HG02852 (cell line): ENCODE results near the gene SGTA.
"Not testable (repeated sequence)": the region's sequence is repeated elsewhere in the genome, so short reads cannot be mapped to it uniquely, and the experiment has no call there.

Experiments
- ATAC-seq: cut with Tn5 transposase; IDR thresholded peaks from one replicate; pipeline ENCODE4 v1.9.1; 2021; ENCODE audit warnings: mild to moderate bottlenecking, moderate library complexity; ENCODE audit not compliant: unreplicated experiment

Gene SGTA

DNA sequence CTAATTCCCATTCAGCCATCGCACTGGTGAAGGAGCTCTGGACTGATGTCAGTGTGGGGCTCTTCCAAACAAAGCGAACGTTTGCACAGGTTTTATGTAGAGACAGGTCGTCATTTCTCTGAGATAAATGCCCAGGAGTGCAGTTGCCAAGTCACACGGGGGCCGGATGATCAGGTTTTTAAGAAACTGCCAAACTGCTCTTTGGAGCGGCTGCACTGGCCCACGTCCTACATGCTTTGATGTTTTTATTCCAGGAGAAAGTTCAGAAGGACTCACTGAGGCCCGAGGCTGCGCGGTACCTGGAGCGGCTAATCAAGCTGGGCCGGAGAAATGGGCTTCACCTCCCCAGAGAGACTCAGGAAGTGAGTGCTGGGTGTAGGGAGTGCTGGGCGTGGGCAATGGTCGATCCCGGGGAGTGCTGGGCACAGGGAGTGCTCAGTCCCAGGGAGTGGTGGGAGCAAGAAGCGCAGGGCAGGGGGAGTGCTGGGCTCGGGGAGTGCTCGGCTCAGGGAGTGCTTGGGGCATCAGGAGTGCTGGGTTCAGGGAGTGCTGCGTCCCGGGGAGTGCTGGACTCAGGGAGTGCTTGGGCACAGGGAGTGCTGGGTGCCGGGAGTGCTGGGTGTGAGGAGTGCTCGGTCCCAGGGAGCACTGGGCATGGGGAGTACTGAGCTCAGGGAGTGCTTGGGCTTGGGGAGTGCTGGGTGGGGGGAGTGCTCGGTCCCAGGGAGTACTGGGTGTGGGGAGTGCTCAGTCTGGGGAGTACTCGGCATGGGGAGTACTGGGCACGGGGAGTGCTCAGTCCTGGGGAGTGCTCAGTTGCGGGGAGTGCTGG is 13.0 kb upstream of the SGTA start:
- no peak for ATAC-seq

GRCh38 chr19:2793577-2793976 is 10.5 kb upstream of the SGTA start:
- ATAC-seq = no peak

GRCh38 chr19:2793126-2793525 is 10.1 kb upstream of the SGTA start:
- ATAC-seq = no peak

DNA sequence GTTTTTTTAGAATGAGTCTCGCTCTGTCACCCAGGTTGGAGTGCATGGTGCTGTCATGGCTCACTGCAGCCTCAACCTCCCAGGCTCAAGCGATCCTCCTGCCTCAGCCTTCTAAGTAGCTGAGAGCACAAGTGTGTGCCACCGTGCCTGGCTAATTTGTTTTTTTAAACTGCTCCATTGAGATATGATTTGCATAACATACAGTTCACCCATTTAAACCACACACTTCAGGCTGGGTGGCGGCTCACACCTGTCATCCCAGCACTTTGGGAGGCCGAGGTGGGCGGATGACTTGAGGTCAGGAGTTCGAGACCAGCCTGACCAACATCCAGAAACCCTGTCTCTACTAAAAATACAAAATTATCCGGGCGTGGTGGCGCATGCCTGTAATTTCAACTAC is 9.6 kb upstream of the SGTA start:
- ATAC-seq = not testable (repeated sequence)

- no peak for ATAC-seq
These were observed 8.8 kb upstream of the SGTA start for GRCh38 chr19:2791876-2792275.

GRCh38 chr19:2791440-2791839 is 8.4 kb upstream of the SGTA start:
- ATAC-seq = no peak

- no peak for ATAC-seq
These were observed 7.6 kb upstream of the SGTA start for GRCh38 chr19:2790557-2791271.

DNA sequence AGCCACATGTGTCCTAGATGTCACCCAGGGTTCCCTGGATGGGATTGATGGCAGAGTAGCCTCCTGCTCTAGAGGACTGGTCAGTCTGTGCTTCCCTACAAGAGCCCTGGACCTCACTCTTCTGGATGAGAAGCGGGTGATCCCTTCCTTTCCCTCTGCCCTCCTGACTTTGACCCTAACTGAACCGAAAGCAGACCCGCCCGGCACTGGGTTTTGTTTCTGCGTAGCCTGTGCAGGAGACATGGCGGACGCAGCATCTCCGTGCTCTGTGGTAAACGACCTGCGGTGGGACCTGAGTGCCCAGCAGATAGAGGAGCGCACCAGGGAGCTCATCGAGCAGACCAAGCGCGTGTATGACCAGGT is 7.1 kb upstream of the SGTA start:
- ATAC-seq = no peak

- no peak for ATAC-seq
These were observed 5.2 kb upstream of the SGTA start for GRCh38 chr19:2788237-2788636.

DNA sequence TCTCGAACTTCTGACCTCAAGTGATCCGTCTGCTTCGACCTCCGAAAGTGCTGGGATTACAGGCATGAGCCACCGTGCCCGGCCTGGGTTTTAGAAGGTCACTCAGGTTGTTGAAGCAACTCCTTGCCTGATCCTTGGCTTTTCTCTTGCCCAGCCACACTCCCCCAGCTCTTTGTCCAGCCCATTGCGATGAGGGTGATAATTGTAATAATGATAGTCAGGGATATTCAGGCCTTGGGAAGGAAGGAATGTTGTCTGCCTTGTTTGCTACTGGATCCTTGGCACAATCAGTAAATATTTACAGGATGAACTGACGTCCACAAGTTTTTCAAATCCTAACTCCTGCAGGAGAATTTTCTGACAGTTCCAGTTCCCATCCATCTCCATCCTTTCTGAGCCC is 4.0 kb upstream of the SGTA start:
- ATAC-seq = no peak

DNA sequence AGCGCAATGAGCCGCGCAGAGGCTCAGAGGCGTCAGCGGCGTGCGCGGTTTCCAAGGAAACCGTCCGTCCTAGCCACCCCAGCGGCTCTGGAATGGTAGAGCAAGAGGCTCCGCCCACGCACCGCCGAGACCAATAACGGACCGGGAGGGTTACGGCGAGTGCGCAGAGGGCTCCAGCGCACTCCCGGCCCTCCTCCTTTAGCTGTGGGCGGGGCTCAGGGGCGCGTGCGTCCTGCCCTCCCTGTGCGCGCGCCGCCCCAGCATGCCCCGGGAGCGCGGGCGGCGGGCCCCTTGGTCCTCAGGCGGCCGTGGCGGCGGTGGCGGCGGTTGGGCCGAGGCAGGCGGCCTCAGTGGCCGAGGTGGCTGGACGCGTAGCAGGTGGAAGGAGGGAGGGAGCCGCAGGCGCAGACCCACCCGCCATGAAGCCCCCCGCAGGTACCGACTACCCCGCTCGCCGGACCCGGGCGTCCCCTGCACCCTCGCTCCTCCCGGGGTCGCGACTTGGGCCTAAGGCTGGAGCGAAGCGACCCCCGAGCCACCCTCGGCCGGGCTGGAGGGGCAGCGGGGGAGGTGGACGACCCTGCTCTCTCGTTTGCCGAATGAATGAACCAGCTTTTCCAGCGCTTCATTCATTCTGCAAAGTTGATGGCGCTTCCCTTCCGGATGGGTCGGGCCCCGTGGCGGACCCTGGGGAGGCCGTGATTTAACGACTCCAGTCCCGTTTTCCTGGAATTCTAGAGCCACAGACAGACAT is 2.3 kb upstream of the SGTA start, which contains the start of gene THOP1:
Gene THOP1 (plus strand): TSS at position 260 of the 754 bp plus-strand sequence. CDS start 160 bp downstream, at position 420.
- ATAC-seq = peak; percentile 55

GRCh38 chr19:2783781-2784145 is 690 bp upstream of the SGTA start:
- no peak for ATAC-seq

DNA sequence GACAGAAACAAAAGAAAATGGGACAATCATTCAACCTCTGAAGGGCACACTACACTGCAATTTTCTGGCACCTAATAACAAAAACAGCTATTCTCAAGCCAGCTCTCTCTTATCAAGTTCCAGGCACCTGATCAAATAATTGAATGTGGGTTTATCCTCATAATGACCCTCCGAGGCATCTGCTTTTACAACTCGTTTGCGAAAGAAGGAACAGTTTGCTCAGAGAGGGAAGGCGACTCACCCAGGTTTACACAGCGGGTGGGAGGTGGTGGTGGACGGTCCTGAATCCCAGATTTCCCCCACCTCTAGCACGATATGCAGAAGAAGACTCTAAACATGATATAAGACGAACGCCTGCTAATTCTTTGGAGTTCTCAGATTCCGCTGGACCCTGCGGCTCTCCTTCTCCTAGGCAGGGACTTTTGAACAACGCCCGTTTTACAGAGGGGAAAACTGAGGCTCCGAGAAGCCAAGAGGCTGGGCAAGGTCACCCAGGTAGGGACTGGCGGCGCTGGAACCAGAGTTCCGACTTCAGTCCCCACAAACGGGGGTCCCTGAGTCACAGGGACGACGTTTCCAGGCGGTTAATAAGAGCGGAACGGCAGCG is 641 bp downstream of the SGTA start:
- ATAC-seq = no peak

- ATAC-seq = no peak
These were observed 2.8 kb downstream of the SGTA start for GRCh38 chr19:2780284-2780683.

GRCh38 chr19:2779121-2779740 is 3.8 kb downstream of the SGTA start:
- ATAC-seq = no peak

DNA sequence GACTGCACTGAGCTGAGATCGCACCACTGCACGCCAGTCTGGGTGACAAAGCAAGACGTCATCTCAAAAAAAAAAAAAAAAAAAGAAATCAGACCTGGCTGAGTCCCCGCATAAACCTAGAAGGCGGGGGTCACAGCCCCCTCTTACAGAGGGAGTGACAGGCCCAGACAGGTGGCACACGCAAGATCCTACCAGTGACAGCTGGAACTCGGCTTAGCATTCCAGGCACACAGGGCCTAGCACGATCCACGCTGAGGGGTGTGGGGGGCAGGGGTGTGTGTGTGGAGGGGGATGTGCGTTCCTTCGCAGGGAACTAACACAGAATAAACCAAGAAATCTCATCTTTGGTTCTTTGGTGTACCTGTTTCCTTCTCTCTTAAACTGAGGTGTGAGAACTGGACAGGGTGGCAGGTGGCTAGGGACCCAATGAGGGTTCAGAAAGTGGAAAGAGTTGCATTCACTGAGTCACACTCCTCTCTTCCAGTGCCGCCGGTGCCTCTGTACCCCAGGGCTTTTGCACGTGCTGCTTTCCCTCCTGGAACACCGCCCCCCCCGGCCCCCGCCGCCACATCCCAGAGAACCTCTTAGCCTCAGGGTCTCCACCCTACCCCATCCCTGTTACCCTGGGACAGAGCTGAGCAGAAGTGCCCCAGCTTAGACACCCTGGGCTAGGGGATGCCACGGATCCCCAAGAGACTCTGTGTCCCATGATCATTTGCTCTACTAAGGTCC is 5.0 kb downstream of the SGTA start:
- no peak for ATAC-seq

- ATAC-seq = no peak
These were observed 7.3 kb downstream of the SGTA start for GRCh38 chr19:2775556-2776430.

DNA sequence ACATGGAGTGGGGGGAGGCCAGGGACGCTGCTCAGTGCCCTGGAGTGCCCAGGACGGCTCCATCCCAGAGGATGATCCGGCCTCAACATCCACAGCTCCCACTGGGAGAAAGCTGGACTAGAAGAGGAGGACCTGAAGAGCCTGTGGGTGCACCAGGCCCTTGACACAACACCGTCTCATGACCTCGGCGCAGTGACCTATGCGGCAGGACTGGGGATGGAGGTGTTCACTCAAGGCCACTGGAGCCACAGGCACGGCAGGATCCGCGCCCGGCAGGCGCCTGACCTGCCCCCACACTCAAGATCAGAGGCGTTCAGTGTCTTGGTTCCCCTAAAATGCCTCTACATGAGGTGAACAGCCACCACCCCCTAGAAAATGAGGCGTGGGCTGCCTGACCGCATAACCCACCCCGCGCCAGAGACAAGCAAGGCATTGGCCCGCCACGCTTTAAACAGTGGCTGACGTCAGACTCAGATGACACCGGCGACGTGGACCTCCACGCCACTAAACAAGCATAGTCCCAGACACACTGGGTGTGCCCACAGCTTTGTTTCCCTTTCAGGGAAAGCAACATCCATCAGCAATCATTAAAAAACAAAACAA is 8.0 kb downstream of the SGTA start:
- no peak for ATAC-seq
